Stimulated activated CD8-positive, alpha-beta memory T cell treated with anti-CD3 and anti-CD28 coated beads, Interleukin-15, amount 100 ng/mL, for 24 hours (primary cell): Measurements from ENCODE around the gene IFITM2.

Experiments
- DNase-seq: peaks from one replicate; pipeline ENCODE4 v3.0.0-alpha.2; 2020; ENCODE audit warnings: low read depth

IFITM2 gene

DNA sequence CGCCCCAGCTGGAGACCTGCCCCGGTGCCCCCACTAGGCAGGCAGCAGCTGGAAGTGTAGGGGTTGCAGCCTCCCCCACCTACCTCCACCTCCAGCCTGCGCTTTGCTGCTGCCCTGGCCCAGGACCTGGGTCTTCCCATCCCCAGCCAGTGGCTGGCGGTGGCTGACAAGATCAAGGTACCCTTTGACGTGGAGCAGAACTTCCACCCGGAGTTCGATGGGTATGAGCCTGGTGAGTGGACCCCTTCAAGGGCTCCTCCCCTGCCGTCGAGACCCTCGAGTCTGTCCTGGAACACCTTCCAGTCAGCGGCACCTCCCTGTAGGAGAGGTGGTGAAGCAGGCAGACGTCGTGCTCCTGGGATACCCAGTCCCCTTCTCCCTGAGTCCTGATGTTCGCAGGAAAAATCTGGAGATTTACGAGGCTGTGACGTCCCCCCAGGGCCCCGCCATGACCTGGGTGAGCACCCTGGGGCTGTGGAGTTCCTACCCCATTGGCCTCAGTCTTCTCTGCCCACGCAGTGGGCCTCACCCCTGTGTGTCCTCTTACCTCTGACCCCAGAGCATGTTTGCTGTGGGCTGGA is 14.3 kb upstream of the IFITM2 start:
- no peak for DNase-seq

DNA sequence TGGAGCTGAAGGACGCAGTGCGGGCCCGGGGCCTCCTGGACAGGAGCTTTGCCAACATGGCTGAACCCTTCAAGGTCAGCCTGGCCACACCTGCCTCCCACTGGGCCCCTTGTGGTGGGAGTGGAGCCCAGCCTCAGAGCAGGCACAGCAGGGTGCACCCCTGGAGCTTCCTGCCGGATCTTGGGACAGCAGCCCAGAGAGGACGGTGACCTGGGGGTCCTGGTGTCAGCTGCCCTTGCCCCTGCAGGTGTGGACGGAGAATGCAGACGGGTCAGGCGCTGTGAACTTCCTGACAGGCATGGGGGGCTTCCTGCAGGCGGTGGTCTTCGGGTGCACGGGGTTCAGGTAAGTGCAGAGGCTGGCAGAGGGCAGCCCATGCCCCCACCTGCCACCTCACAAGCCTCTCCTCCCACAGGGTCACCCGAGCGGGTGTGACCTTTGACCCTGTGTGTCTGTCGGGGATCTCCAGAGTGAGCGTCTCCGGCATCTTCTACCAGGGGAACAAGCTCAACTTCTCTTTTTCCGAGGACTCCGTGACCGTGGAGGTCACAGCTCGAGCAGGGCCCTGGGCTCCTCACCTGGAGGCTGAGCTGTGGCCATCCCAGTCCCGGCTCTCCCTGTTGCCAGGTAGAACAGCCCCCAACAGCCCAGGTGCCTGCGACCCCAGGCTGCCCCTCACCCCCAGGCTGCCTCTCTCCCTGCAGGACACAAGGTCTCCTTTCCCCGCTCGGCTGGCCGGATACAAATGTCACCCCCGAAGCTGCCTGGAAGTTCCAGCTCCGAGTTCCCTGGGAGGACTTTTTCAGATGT is 13.6 kb upstream of the IFITM2 start:
- DNase-seq: no peak

DNA sequence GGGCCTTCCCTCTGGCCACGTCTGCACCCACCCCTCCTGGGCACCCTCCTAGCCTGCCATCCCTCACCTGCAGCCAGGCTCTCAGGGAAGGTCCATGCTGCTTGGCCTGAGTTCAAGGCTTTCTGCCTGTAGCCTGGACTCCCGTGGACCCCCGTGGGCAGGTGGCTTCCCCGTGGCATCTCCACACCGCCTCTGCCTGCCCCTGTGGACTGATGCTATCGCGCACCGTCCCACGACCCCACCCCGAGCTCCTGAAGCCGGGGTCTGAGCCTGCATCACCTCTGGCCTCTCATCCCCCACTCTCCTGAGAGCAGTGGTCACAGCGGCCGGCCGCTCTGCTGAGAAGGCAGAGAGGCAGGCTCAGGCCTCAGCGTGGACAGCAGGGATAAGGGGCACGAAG is 12.8 kb upstream of the IFITM2 start:
- no peak for DNase-seq

DNA sequence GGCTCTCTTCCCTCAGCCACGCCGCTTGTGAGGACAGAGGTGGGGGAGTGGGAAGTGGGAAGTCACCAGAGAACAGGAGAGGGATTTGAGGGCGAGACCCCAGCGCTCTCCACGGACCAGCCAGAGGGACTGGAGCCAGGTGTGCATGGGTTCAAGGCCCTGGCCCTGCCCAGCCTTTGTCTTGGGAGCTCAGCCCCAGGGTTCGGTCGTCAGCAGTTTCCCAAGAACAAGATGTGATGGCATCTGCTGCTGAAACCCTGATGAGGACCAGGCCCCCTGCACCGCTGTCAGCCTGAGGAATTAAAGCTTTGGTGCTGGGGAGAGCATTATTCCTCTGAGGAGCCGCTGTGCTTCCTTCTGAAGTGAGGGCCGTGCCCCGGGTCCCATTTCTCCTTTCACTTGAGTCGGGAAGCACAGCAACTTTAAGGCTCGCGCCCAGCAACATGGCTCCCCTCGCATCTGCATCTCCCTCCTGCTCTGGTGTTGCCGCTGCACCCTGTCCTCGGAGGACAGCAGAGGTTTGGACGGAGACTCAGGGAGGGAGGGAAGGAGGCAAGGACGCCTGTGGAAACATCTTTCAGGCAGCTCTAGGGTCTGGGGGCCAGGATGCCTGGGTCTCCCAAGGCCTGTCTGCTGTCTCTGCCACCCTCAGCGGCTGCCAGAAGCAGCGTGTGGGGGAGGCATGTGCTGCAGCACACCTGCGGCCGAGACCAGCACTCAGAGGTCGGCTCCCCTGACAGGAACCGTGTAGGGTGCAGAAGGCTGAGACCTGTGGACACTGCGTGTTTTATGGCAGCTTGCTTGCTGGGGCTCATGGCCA is 12.1 kb upstream of the IFITM2 start:
- no peak for DNase-seq

DNA sequence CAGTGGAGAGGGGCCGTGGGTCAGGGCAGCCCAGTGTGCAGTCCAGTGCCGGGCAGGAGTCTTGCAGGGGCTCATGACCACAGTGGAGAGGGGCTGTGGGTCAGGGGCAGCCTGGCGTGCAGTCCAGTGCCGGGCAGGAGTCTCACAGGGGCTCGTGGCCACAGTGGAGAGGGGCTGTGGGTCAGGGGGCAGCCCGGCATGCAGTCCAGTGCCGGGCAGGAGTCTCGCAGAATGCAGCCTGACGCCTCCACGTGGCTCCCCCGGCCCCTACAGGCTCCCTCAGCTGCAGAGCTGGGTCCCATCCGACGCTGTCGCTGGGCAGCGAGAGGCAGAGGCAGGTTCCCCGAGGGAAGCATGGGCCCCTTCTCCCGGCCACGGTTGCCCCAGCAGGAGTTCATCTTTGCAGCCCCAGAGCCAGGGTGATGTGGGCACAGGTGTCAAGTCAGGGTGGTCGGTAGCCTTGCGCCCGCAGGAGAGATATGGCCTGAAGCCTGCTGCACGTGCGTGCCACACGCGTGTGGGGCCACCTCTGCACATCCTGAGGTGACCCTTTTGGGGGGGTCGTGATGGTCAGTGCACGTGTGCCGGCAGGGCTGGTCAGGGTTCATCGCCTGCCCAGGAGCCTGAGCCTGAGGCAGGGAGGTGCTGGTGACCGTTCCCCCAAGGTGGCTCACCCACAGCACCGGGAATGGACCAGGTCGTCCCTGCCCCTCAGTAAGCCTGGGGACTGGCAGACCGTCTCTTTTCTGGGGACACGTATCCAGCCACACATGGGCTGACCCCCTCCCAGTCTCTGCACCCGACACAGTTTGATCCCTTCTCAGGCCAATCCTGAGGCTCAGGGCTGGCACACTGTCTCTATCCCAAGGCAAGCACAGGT is 11.2 kb upstream of the IFITM2 start:
- no peak for DNase-seq

- no peak for DNase-seq
Measured at GRCh38 chr11:297051-297585, 10.5 kb upstream of the IFITM2 start.

DNA sequence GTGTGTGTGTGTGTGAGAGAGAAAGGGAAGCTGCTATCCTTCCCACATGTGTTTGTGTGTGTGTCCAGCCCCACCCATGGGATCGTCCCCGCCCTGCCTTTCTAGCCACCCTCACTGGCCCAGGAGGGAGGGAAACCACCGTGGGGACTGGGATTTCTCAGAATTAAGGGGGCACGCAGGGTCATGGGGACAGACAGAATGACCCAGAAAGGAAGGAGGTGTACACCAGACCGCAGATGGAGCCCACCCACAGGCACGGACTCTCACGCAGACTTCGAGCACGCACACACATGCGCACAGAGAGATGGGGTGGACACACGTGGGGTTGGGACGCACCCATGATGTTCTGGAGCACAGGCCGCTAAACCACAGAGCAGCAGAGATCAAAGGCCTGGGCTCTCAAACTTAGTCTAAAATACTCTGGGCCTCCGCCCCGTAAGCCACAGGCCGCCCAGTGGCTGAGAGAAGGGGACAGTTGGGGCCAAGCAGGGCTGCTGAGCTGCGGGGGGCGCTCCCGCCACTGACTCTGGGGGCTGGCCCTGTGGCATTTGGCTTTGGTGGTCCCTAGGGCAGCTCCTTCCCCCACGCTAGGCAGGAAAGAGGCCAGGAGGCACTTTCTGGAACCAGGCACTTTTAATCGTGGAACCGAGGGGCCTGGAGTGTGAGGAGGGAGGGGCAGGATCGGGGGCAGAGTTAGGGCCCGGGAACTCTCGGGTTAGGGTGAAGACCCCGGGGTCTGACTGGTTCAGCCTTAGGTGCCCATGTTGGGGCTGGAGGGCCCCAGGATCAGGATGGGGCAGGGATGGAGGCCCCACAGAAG is 9.8 kb upstream of the IFITM2 start:
- DNase-seq: no peak

DNA sequence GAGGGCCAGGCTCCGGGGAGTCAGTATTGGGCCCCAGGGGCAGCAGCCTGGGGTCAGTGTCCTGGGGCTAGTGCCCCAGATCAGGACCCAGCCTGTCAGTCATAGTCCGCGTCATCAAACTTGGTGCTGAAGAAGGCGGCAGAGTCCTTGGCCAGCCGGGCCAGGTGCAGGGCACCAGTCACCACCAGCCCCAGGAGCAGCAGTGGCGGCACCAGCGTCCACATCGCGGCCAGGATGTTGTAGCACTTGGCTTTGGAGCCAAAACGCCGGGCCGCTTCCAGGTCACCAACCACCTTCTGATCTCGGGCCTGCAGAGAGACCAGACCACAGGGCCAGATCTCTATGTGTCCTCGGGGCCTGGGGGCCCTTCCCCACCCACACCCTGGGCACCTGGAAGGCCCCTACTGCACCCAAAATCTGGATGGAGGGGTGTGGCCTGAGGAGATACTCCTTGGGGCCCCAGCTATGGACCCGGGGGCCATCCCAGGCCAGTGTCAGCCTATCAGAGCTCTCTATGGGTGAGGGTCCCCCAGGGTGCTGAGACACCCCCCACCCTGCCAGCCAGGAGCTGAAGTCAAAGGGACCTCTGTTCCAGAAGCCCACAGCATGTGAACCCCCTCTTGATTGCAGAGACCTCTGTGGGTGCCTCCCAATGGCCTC is 9.1 kb upstream of the IFITM2 start:
- no peak for DNase-seq

DNA sequence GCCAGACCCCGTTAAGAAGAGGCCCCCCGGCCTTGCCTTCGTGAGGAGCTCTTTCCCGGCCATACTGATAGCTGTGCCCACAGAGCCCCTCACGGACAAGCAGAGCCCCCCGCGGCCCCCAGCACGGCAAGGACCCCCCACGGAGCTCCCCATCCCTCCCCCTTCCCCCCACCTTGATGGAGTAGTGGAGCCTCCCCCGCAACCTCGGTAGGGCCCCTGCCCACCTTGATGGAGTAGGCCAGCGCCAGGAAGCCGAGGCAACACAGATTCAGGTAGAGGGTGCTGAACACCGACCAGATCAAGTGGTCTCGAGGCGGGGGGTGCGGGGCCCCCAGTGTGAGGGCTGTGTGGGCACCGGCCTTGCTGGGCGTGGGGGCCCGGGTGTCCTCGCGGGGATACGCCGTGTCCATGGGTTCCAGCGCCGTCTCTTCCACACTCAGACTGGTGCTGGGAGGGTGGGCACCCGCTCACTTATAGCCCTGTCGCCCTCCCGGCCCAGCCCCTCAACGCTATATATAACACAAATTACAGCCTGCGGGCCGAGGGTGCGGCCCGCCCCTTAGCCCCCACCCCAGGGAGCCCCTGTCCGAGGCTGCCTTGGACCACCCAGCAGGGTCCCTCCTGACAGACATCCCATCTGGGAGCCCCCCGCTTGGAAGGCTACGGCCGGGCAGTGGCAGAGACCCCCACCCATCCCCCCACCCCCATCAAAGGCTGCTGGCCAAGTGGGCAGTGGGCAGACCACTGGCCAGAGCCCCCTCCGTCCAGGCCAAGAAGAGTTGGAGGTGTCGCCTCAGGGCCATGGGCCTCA is 8.3 kb upstream of the IFITM2 start, which contains the start of gene IFITM5:
TSS of gene IFITM5 (minus strand) at position 446 of the 811 bp plus-strand sequence. CDS start at position 410, 36 bp downstream.
- no peak for DNase-seq

- DNase-seq: no peak
Measured at GRCh38 chr11:299951-300735, 7.5 kb upstream of the IFITM2 start.

DNA sequence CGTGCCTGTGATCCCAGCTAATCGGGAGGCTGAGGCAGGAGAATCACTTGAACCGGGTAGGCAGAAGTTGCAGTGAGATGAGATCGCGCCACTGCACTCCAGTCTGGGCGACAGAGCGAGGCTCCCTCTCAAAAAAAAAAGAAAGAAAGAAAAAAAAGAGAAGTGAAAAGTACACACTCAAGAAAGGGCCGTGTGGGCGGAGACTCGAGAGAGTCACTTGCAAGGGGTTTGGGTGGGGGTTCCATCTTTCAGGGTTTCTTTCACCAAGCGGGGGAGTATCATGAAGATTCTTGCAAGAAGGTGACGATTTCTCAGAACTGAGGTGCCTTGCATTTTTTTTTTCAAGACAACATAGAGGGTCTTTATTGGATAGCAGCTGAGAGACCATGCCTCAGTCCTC is 4.3 kb upstream of the IFITM2 start:
- DNase-seq: no peak

DNA sequence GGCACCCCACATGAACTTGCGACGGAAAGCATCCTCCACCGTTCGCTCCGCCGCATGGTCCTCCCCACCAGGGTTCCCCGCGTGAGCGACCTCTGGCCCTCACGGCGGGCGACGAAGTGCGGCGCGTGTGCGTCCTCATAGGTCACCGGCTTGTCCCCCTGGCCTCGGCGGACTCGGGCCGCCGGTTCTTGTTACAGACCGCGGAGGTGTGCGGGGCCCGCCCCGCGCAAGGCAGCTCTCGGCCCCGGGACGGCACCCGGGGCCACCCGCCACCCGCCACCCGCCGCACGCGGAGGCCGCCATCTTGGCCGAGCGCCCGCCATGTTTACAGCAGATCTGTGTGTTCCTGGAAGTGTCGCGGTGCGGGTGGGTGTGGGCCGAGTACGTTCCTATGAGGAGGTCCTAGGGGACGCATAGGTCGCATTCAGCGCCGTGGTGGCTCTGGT is 3.5 kb upstream of the IFITM2 start:
- no peak for DNase-seq

- DNase-seq: no peak
Measured at GRCh38 chr11:304915-305843, 2.4 kb upstream of the IFITM2 start.

DNA sequence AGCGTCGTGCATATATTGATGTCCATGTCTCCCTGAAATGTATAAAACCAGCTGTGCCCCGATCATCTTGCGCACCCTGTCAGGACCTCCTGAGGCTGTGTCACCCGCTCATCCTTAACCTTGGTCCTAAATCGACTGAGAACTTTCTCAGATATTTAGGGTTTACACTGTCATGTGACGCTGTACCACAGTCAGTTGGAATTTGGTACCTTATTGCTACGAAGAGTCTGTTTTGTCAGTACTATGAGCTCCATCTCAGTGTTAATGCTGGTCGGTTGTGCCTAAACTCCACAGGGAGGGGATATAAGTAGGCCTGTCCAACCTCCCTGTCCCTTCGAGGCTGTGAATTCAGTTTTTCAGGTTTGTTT is 1.8 kb upstream of the IFITM2 start:
- no peak for DNase-seq

DNA sequence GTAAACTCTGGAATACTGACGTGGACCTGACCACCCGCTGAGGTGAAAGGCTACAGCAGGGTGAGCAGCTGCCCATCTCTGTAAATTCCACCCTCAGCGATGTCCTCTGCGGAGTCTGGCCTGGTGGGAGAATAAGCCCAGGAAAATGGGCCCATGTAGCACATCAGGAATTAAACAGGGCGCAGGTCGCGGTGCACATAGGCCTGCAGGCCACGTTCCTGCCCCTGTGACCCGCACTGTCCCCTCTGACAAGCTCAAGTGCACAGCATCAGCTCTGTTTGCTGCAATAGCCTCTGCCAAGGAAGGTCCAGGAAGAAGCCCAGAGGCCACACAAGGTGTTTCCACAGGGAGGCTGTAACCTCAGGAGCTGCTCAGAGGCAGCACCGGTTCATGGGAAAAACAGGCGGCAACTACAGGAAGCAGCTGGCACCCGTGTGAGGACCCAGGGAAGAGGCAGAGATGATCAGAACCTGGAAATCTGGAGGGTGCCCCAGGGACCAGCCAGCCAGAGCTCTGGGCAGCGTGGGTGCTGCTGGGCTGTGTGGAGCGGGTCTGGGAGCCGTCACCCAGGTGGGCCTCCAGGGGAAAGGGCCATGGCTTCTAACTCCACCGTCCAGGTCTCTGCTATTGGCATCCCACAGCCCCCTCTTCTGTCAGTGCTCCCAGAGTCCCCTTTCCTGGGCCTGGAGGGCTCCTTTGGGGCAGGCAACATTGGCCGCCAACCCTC is 808 bp upstream of the IFITM2 start:
- DNase-seq: no peak
